Kidney epithelial cell (primary cell): ENCODE measurements around the gene ABHD14A. TPM values are rescaled to one million over a fixed set of nuclear protein-coding genes. Genes with fewer than 3 reads are reported as not detected.
A peak's percentile ranks its signal among the peaks of the same experiment; 100 is the strongest.

Source experiments
- DNase-seq: peaks from one replicate; pipeline ENCODE4 v3.0.0-alpha.2; 2010; ENCODE audit warnings: low read depth
- H3K27me3 ChIP-seq: 2 replicates; pipeline ENCODE4 v1.6.0; 2011; ENCODE audit warnings: low read length; ENCODE audit not compliant: control insufficient read depth, insufficient read depth
- H3K36me3 ChIP-seq: 2 replicates; pipeline ENCODE4 v1.5.1; 2011; ENCODE audit warnings: low read length; ENCODE audit not compliant: control insufficient read depth, insufficient read depth
- H3K4me3 ChIP-seq: 2 replicates; pipeline ENCODE4 v1.5.1; 2011; ENCODE audit warnings: low read depth, mild to moderate bottlenecking, control low read depth, low read length
- CTCF ChIP-seq: IDR thresholded peaks from 2 replicates; pipeline ENCODE4 v1.5.1; 2011; ENCODE audit warnings: mild to moderate bottlenecking, moderate library complexity, low read length, control low read depth, inconsistent platforms; ENCODE audit not compliant: insufficient read depth, poor library complexity, severe bottlenecking
- total RNA-seq: library from RNA; depleted of rRNA; stranded (reverse); fragments of >200 nt; gene quantifications from 2 replicates; pipeline ENCODE4 v1.2.3, GENCODE V29; 2015

ABHD14A gene
- total RNA-seq, 1 donor from 2014 or later, result 15.3 TPM

- no peak for DNase-seq
- Histone ChIP-seq H3K4me3 (no peak overlapping the region), H3K27me3 (no peaks in the 10 kb centered on the region), H3K36me3 (no peaks in the 10 kb centered on the region)
- peak; percentile 99 for TF ChIP-seq CTCF
These were observed 26.6 kb downstream of the ABHD14A start for GRCh38 chr3:52001443-52001974.

- no peak for DNase-seq
- no peaks in the 10 kb centered on the region for H3K27me3 ChIP-seq
These were observed 27.9 kb downstream of the ABHD14A start for GRCh38 chr3:52002748-52003147.

GRCh38 chr3:52004163-52004787 is 29.4 kb downstream of the ABHD14A start:
- DNase-seq, result no peak
- no peaks in the 10 kb centered on the region for H3K36me3 ChIP-seq
- TF ChIP-seq CTCF, result peak; percentile 69

More at GRCh38 chr3:52002748-52003147, 27.9 kb downstream of the ABHD14A start:
- H3K36me3 ChIP-seq, result no peaks in the 10 kb centered on the region
- no peak for TF ChIP-seq CTCF
- no peak overlapping the region for H3K4me3 ChIP-seq

GRCh38 chr3:52004906-52005395 is 30.1 kb downstream of the ABHD14A start:
- no peak for DNase-seq
- no peaks in the 10 kb centered on the region for H3K27me3 ChIP-seq
- H3K36me3 ChIP-seq, result no peaks in the 10 kb centered on the region
- H3K4me3 ChIP-seq, result no peak overlapping the region
- TF ChIP-seq CTCF, result no peak

More at GRCh38 chr3:52004163-52004787, 29.4 kb downstream of the ABHD14A start:
- no peak overlapping the region for H3K4me3 ChIP-seq
- no peaks in the 10 kb centered on the region for H3K27me3 ChIP-seq

GRCh38 chr3:52005571-52005986 is 30.7 kb downstream of the ABHD14A start:
- peak; percentile 34 for DNase-seq
- Histone ChIP-seq H3K27me3 (no peaks in the 10 kb centered on the region), H3K4me3 (no peak overlapping the region), H3K36me3 (no peaks in the 10 kb centered on the region)
- no peak for TF ChIP-seq CTCF
